HEK293 (cell line): ENCODE measurements around the gene ZMYND10.
A peak's percentile ranks its signal among the peaks of the same experiment; 100 is the strongest.

ENCODE experiments used
- CTCF ChIA-PET: fragments of 350-600 bp; formaldehyde crosslinking; extraction: SDS; loops from one replicate; lab custom pipeline; 2021; ENCODE audit warnings: antibody characterized with exemption; lab: Yijun Ruan, JAX
- POLR2A ChIA-PET: fragments of 300-600 bp; formaldehyde crosslinking; extraction: SDS; loops from one replicate; lab custom pipeline; 2020; ENCODE audit warnings: antibody characterized with exemption, inconsistent platforms; lab: Yijun Ruan, JAX
- H3K27ac ChIP-seq: fragments of 200-500 bp; sonication (Bioruptor generic); 2 replicates; pipeline ENCODE4 v1.5.1; 2014; ENCODE audit warnings: low read depth, low read length, control low read depth, inconsistent platforms; ENCODE audit errors: extremely low read depth
- H3K36me3 ChIP-seq, 2 experiments: fragments of 200-500 bp in 1 of 2; sonication (Bioruptor generic) in 1 of 2; 1 replicate in 1 of 2; 2 replicates in 1 of 2; pipeline ENCODE4 v1.5.1; 2014 to 2017; ENCODE audit warnings: inconsistent platforms in 2 of 2, low read length in 2 of 2; ENCODE audit not compliant: control insufficient read depth in 2 of 2, insufficient read depth in 1 of 2
- H3K4me1 ChIP-seq: fragments of 200-500 bp; sonication (Bioruptor generic); 2 replicates; pipeline ENCODE4 v1.5.1; 2014; ENCODE audit warnings: mild to moderate bottlenecking, low read length, inconsistent platforms; ENCODE audit not compliant: control insufficient read depth, insufficient read depth
- H3K4me3 ChIP-seq: 2 replicates; pipeline ENCODE4 v1.5.1; 2011; ENCODE audit warnings: low read depth, mild to moderate bottlenecking, control low read depth, low read length, moderate library complexity
- H3K9me3 ChIP-seq: fragments of 200-500 bp; sonication (Bioruptor generic); 2 replicates; pipeline ENCODE4 v1.5.1; 2014; ENCODE audit warnings: low read depth, low read length, inconsistent platforms; ENCODE audit not compliant: control insufficient read depth, insufficient read depth
- EGR2 ChIP-seq: fragments of 450-650 bp; formaldehyde crosslinking; IDR thresholded peaks from 2 replicates; pipeline ENCODE4 v1.5.1; 2016; ENCODE audit warnings: low read depth, missing biosample characterization, missing genetic modification characterization
- GLIS1 ChIP-seq: fragments of 450-650 bp; formaldehyde crosslinking; IDR thresholded peaks from 2 replicates; pipeline ENCODE4 v1.5.1; 2016; ENCODE audit warnings: missing biosample characterization, missing genetic modification characterization
- GLIS2 ChIP-seq: fragments of 450-650 bp; formaldehyde crosslinking; IDR thresholded peaks from 2 replicates; pipeline ENCODE4 v1.5.1; 2016; ENCODE audit warnings: missing biosample characterization, missing genetic modification characterization
- INSM2 ChIP-seq: fragments of 450-650 bp; formaldehyde crosslinking; IDR thresholded peaks from 2 replicates; pipeline ENCODE4 v1.5.1; 2016; ENCODE audit warnings: missing biosample characterization, missing genetic modification characterization
- KLF1 ChIP-seq: fragments of 450-650 bp; formaldehyde crosslinking; IDR thresholded peaks from 2 replicates; pipeline ENCODE4 v1.5.1; 2016; ENCODE audit warnings: missing biosample characterization, missing genetic modification characterization
- KLF9 ChIP-seq: fragments of 450-650 bp; formaldehyde crosslinking; IDR thresholded peaks from 2 replicates; pipeline ENCODE4 v1.5.1; 2016; ENCODE audit warnings: missing biosample characterization, missing genetic modification characterization, low read depth
- SP2 ChIP-seq: fragments of 450-650 bp; formaldehyde crosslinking; IDR thresholded peaks from 2 replicates; pipeline ENCODE4 v1.5.1; 2016; ENCODE audit warnings: missing biosample characterization, missing genetic modification characterization
- SP3 ChIP-seq: fragments of 450-650 bp; formaldehyde crosslinking; IDR thresholded peaks from 2 replicates; pipeline ENCODE4 v1.5.1; 2016; ENCODE audit warnings: missing biosample characterization, missing genetic modification characterization
- TSHZ1 ChIP-seq: fragments of 450-650 bp; formaldehyde crosslinking; IDR thresholded peaks from 2 replicates; pipeline ENCODE4 v1.5.1; 2016; ENCODE audit warnings: missing biosample characterization, missing genetic modification characterization, borderline replicate concordance
- ZBTB21 ChIP-seq: fragments of 450-650 bp; formaldehyde crosslinking; IDR thresholded peaks from 2 replicates; pipeline ENCODE4 v1.5.1; 2017; ENCODE audit warnings: missing biosample characterization, missing genetic modification characterization
- ZIC2 ChIP-seq: fragments of 450-650 bp; formaldehyde crosslinking; IDR thresholded peaks from 2 replicates; pipeline ENCODE4 v1.5.1; 2016; ENCODE audit warnings: missing biosample characterization, missing genetic modification characterization
- ZNF114 ChIP-seq: fragments of 450-650 bp; formaldehyde crosslinking; IDR thresholded peaks from 2 replicates; pipeline ENCODE4 v1.5.0; 2017; ENCODE audit warnings: missing biosample characterization, missing genetic modification characterization
- ZNF214 ChIP-seq: fragments of 450-650 bp; formaldehyde crosslinking; IDR thresholded peaks from 2 replicates; pipeline ENCODE4 v1.5.1; 2017; ENCODE audit warnings: missing biosample characterization, mild to moderate bottlenecking, missing genetic modification characterization, borderline replicate concordance
- ZNF341 ChIP-seq: fragments of 450-650 bp; formaldehyde crosslinking; IDR thresholded peaks from 2 replicates; pipeline ENCODE4; 2016; ENCODE audit warnings: low read depth, missing biosample characterization, missing genetic modification characterization
- ZNF366 ChIP-seq: fragments of 450-650 bp; formaldehyde crosslinking; conservative IDR thresholded peaks from 2 replicates; pipeline ENCODE4 v1.5.1; 2016; ENCODE audit warnings: missing biosample characterization, missing genetic modification characterization
- ZNF398 ChIP-seq: fragments of 450-650 bp; formaldehyde crosslinking; IDR thresholded peaks from 2 replicates; pipeline ENCODE4 v1.5.1; 2017; ENCODE audit warnings: missing biosample characterization, missing genetic modification characterization
- ZNF501 ChIP-seq: fragments of 450-650 bp; formaldehyde crosslinking; IDR thresholded peaks from 2 replicates; pipeline ENCODE4 v1.5.1; 2016; ENCODE audit warnings: missing biosample characterization, missing genetic modification characterization
- ZNF843 ChIP-seq: fragments of 450-650 bp; formaldehyde crosslinking; IDR thresholded peaks from 2 replicates; pipeline ENCODE4 v1.5.1; 2016; ENCODE audit warnings: missing biosample characterization, missing genetic modification characterization
- ZSCAN30 ChIP-seq: fragments of 450-650 bp; IDR thresholded peaks from 2 replicates; pipeline ENCODE4 v1.5.1; 2018; ENCODE audit warnings: missing biosample characterization, mild to moderate bottlenecking, missing genetic modification characterization, moderate library complexity

ZMYND10 gene

GRCh38 chr3:50358355-50358910 is 12.9 kb upstream of the ZMYND10 start:
- POLR2A ChIA-PET, result no interaction called here
- Histone ChIP-seq H3K36me3 (peaks cover 0 to 53% of the 10 kb centered on the region in 2 experiments; a peak in 1 of 3 replicates), H3K4me1 (no peaks in the 10 kb centered on the region), H3K4me3 (peak overlapping the region; percentile 82), H3K9me3 (no peaks in the 10 kb centered on the region), H3K27ac (peak overlapping the region; percentile 84)
- TF ChIP-seq ZBTB21 (tag by site-specific recombination), result no peak
- TF ChIP-seq EGR2, result no peak
- peak; percentile 25; the same call in 1 of the 2 replicates for TF ChIP-seq GLIS1 (tag by site-specific recombination)
- TF ChIP-seq ZNF214, result no peak
- TF ChIP-seq ZNF114 (tag by site-specific recombination), result no peak
- TF ChIP-seq ZIC2, result peak; percentile 65
- TF ChIP-seq ZNF843, result no peak
- peak; percentile 55 for TF ChIP-seq GLIS2 (tag by site-specific recombination)
- CTCF ChIA-PET, result no interaction called here

- no peak overlapping the region for H3K27ac ChIP-seq
- CTCF ChIA-PET, result interaction anchor here (1.0 kb wide), 1 partner anchor 319 kb away, joined by 3 read pairs; no protein-coding TSS in a partner anchor
Observed at GRCh38 chr3:50357481-50357880, 11.9 kb upstream of the ZMYND10 start.

GRCh38 chr3:50356553-50356952 is 11.0 kb upstream of the ZMYND10 start:
- Histone ChIP-seq H3K9me3 (no peaks in the 10 kb centered on the region), H3K4me3 (peak overlapping the region; percentile 82), H3K27ac (no peak overlapping the region), H3K4me1 (no peaks in the 10 kb centered on the region), H3K36me3 (peaks cover 0 to 61% of the 10 kb centered on the region in 2 experiments; a peak in 1 of 3 replicates)
- TF ChIP-seq ZNF398 (peak; percentile 56), KLF1 (tag by site-specific recombination) (0 out of 2 replicates have a peak, but pooled peaks have one; percentile 10), ZNF341 (tag by site-specific recombination) (peak; percentile 75), SP3 (peak; percentile 46; the same call in 1 of the 2 replicates), KLF9 (tag by site-specific recombination) (peak; percentile 43; the same call in 1 of the 2 replicates), INSM2 (tag by site-specific recombination) (no peak), ZNF501 (tag by site-specific recombination) (no peak), SP2 (peak; percentile 43)
- POLR2A ChIA-PET, result interaction anchor here (1.1 to 1.9 kb wide), 4 partner anchors 9 to 124 kb away, joined by 3 to 12 read pairs (median 4); partner anchors contain the start of gene ZMYND10
- CTCF ChIA-PET, result interaction anchor here (0.8 kb wide), 1 partner anchor 146 kb away, joined by 3 read pairs; no protein-coding TSS in a partner anchor

More at GRCh38 chr3:50357481-50357880, 11.9 kb upstream of the ZMYND10 start:
- no peaks in the 10 kb centered on the region for H3K9me3 ChIP-seq
- peak overlapping the region; percentile 82 for H3K4me3 ChIP-seq
- peaks cover 0 to 61% of the 10 kb centered on the region in 2 experiments; a peak in 1 of 3 replicates for H3K36me3 ChIP-seq
- H3K4me1 ChIP-seq, result no peaks in the 10 kb centered on the region
- TF ChIP-seq TSHZ1 (tag by site-specific recombination) (no peak), ZNF366 (tag by site-specific recombination) (no peak), ZSCAN30 (tag by site-specific recombination) (no peak)
- POLR2A ChIA-PET, result interaction anchor here (1.1 to 1.9 kb wide), 4 partner anchors 10 to 124 kb away, joined by 3 to 12 read pairs (median 4); partner anchors contain the start of gene ZMYND10
